ENCODE results near the gene C22orf31.
"Not testable (repeated sequence)": the region's sequence is repeated elsewhere in the genome, so short reads cannot be mapped to it uniquely, and the experiment has no call there.

C22orf31 gene

DNA sequence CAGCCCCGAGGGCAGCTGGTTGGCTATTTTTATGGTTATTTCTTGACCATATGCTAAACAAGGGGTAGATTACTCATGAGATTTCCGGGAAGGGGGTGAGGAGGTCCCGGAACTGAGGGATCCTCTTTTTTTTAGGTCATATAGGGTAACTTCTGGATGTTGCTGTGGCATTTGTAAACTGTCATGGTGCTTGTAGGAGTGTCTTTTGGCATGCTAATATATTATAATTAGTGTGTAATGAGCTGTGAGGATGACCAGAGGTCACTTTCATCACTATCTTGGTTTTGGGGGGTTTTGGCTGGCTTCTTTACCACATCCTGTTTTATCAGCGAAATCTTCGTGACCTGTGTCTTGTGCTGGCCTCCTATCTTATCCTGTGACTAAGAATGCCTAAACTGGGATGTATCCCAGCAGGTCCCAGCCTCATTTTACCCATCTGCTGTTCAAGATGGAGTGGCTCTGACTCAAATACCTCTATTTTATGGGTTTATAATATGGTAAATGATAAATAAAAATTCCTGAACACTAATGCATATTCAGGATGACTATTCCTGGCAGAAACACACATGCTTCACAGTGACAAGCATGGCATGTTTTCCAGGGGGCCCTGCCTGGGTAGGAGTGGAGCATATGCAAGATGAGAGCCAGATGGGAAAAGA is 22.4 kb upstream of the C22orf31 start:
- Histone ChIP-seq H3K4me1 (ENCODE audit: control insufficient read depth, insufficient read depth, low read length) (peaks cover 20% of the 10 kb centered on the region), H3K27ac (ENCODE audit: extremely low read depth, low read depth, low read length) (no peak overlapping the region), H3K36me3 (ENCODE audit: control insufficient read depth in 2 of 2, insufficient read depth in 1 of 2, low read length in 2 of 2) (no peaks in the 10 kb centered on the region), H3K9me3 (ENCODE audit: control insufficient read depth, insufficient read depth, low read depth, low read length) (no peaks in the 10 kb centered on the region), H3K4me3 (ENCODE audit: low read depth, low read length) (no peak overlapping the region)
- no peak for TF ChIP-seq ZNF747 (tag by site-specific recombination; IDR thresholded peaks at IDR 0.05)
- no peak for TF ChIP-seq ZNF664 (tag by site-specific recombination; IDR thresholded peaks at IDR 0.05)
- no peak for TF ChIP-seq GLI4 (tag by site-specific recombination; IDR thresholded peaks at IDR 0.05)
- TF ChIP-seq ZNF776 (tag by site-specific recombination; IDR thresholded peaks at IDR 0.05; ENCODE audit: borderline replicate concordance): no peak
- no peak for TF ChIP-seq HIC1 (tag by site-specific recombination; IDR thresholded peaks at IDR 0.05)
- TF ChIP-seq ZNF175 (tag by site-specific recombination; IDR thresholded peaks at IDR 0.05): no peak
- ChIA-PET POLR2A (no interaction called here), CTCF (interaction anchor here (0.5 to 3.2 kb wide), 2 partner anchors 70 to 90 kb away, joined by 3 to 16 read pairs; no protein-coding TSS in a partner anchor)

GRCh38 chr22:29083576-29083932 is 21.9 kb upstream of the C22orf31 start:
- peaks cover 25% of the 10 kb centered on the region for H3K4me1 ChIP-seq (ENCODE audit: control insufficient read depth, insufficient read depth, low read length)
- H3K9me3 ChIP-seq (ENCODE audit: control insufficient read depth, insufficient read depth, low read depth, low read length); H3K27ac ChIP-seq (ENCODE audit: extremely low read depth, low read depth, low read length); H3K36me3 ChIP-seq (ENCODE audit: control insufficient read depth in 2 of 2, insufficient read depth in 1 of 2, low read length in 2 of 2); H3K4me3 ChIP-seq (ENCODE audit: low read depth, low read length); POLR2A ChIA-PET: not testable (repeated sequence)
- CTCF ChIA-PET: interaction anchor here (3.2 kb wide), 1 partner anchor 71 kb away, joined by 16 read pairs; no protein-coding TSS in a partner anchor

DNA sequence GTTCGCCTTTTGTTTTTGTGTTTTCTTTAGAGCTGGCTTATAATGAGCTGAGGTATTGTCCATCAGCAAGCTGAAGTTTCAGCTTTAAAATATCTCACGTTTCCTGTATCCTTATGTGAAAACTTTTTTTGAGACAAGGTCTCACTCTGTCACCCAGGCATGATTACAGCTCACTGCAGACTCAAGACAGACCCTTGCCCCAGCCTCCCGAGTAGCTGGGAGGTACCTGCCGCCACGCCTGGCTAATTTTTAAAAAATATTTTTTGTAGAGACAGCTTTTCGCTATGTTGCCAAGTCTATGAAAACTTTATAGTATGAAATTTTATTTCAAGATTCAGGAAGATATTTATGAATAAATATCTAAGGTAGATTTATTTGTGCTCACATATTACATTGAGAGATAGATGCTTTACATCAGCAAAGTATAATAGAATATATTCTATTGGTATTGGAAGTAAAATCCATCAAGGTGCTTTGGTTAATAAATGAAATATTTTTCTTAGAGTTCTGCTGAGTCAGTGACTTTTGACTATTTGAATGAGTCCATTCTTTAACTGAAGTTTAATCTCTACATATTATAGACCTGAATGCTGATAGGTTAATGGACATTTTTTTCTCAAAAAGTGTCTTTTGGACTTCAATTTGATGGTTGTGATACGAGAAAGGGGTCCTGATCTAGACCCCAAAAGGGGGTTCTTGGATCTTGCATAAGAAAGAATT is 21.4 kb upstream of the C22orf31 start:
- Histone ChIP-seq H3K4me3 (ENCODE audit: low read depth, low read length) (no peak overlapping the region), H3K4me1 (ENCODE audit: control insufficient read depth, insufficient read depth, low read length) (peaks cover 29% of the 10 kb centered on the region), H3K36me3 (ENCODE audit: control insufficient read depth in 2 of 2, insufficient read depth in 1 of 2, low read length in 2 of 2) (no peaks in the 10 kb centered on the region), H3K9me3 (ENCODE audit: control insufficient read depth, insufficient read depth, low read depth, low read length) (no peaks in the 10 kb centered on the region), H3K27ac (ENCODE audit: extremely low read depth, low read depth, low read length) (no peak overlapping the region)
- CTCF ChIA-PET: interaction anchor here (1.3 to 3.2 kb wide), 3 partner anchors 21 to 254 kb away, joined by 4 to 16 read pairs (median 6); no protein-coding TSS in a partner anchor
- TF ChIP-seq, protein P1, sequence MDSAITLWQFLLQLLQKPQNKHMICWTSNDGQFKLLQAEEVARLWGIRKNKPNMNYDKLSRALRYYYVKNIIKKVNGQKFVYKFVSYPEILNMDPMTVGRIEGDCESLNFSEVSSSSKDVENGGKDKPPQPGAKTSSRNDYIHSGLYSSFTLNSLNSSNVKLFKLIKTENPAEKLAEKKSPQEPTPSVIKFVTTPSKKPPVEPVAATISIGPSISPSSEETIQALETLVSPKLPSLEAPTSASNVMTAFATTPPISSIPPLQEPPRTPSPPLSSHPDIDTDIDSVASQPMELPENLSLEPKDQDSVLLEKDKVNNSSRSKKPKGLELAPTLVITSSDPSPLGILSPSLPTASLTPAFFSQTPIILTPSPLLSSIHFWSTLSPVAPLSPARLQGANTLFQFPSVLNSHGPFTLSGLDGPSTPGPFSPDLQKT (IDR thresholded peaks at IDR 0.05; ENCODE audit: borderline replicate concordance, low read depth, low read length): no peak
- TF ChIP-seq ZIC2 (tag by site-specific recombination; IDR thresholded peaks at IDR 0.05): no peak
- no peak for TF ChIP-seq ZNF184 (tag by site-specific recombination; IDR thresholded peaks at IDR 0.05)
- POLR2A ChIA-PET: interaction anchor here (0.8 to 1.1 kb wide), 2 partner anchors 10 to 11 kb away, joined by 3 to 4 read pairs; partner anchors contain the start of gene KREMEN1

DNA sequence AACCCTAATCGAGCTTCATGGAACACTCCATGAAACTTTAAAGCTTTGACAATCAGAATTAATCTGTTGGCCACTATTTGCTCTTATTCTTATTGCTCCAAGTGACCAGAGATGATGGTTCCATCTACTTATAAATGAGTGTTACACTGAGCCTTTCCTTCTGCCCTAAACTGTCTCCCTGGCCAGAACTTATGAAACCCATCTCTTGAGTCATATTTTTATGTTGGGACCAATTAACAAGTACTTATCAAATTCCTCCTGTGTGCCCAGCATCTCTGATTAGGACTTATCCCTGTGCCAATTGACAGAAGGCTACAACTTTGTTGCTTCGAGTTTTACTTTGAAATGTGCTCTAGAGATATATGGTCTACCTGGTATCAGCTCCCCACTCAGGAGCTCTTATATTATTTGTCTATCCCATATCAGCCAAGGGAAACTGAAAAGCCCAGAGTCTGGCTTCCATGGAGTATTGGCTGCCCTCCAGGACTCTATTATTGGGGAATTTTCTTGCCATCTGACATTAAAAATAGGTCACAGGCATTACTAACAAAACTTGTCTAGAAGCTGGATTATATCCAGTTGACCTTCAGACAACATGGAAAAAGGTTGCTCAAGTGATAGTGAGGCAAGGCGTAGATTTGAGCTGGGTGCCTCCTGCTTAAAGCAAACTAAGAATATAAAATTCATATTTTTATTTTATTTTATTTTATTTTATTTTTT is 20.0 kb upstream of the C22orf31 start:
- H3K36me3 ChIP-seq (ENCODE audit: control insufficient read depth in 2 of 2, insufficient read depth in 1 of 2, low read length in 2 of 2): no peaks in the 10 kb centered on the region; a peak in 1 of 3 replicates
- peaks cover 29% of the 10 kb centered on the region for H3K4me1 ChIP-seq (ENCODE audit: control insufficient read depth, insufficient read depth, low read length)
- ChIA-PET CTCF (interaction anchor here (1.0 to 3.2 kb wide), 5 partner anchors 22 to 253 kb away, joined by 3 to 16 read pairs (median 6); no protein-coding TSS in a partner anchor), POLR2A (no interaction called here)
- no peak overlapping the region for H3K27ac ChIP-seq (ENCODE audit: extremely low read depth, low read depth, low read length)
- H3K9me3 ChIP-seq (ENCODE audit: control insufficient read depth, insufficient read depth, low read depth, low read length): no peaks in the 10 kb centered on the region
- no peak overlapping the region for H3K4me3 ChIP-seq (ENCODE audit: low read depth, low read length)
- TF ChIP-seq MYNN (tag by site-specific recombination; IDR thresholded peaks at IDR 0.05; ENCODE audit: borderline replicate concordance): no peak
- no peak for TF ChIP-seq ZNF2 (tag by site-specific recombination; IDR thresholded peaks at IDR 0.05)
- no peak for TF ChIP-seq ZNF223 (tag by site-specific recombination; IDR thresholded peaks at IDR 0.05)
- TF ChIP-seq EGR2 (tag by site-specific recombination; IDR thresholded peaks at IDR 0.05; ENCODE audit: low read depth): no peak
- no peak for TF ChIP-seq ZNF433 (tag by site-specific recombination; IDR thresholded peaks at IDR 0.05; ENCODE audit: low read depth)
- TF ChIP-seq ZIC2 (tag by site-specific recombination; IDR thresholded peaks at IDR 0.05): no peak
- TF ChIP-seq, protein P2, sequence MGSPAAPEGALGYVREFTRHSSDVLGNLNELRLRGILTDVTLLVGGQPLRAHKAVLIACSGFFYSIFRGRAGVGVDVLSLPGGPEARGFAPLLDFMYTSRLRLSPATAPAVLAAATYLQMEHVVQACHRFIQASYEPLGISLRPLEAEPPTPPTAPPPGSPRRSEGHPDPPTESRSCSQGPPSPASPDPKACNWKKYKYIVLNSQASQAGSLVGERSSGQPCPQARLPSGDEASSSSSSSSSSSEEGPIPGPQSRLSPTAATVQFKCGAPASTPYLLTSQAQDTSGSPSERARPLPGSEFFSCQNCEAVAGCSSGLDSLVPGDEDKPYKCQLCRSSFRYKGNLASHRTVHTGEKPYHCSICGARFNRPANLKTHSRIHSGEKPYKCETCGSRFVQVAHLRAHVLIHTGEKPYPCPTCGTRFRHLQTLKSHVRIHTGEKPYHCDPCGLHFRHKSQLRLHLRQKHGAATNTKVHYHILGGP (tag by site-specific recombination; IDR thresholded peaks at IDR 0.05): no peak
- no peak for TF ChIP-seq BCL11B (tag by site-specific recombination; IDR thresholded peaks at IDR 0.05; ENCODE audit: low read depth)
- no peak for TF ChIP-seq ZNF404 (tag by site-specific recombination; IDR thresholded peaks at IDR 0.05)
- no peak for TF ChIP-seq ZNF660 (tag by site-specific recombination; IDR thresholded peaks at IDR 0.05)
- no peak for TF ChIP-seq ZNF473 (tag by site-specific recombination; IDR thresholded peaks at IDR 0.05)
- TF ChIP-seq, protein P3, sequence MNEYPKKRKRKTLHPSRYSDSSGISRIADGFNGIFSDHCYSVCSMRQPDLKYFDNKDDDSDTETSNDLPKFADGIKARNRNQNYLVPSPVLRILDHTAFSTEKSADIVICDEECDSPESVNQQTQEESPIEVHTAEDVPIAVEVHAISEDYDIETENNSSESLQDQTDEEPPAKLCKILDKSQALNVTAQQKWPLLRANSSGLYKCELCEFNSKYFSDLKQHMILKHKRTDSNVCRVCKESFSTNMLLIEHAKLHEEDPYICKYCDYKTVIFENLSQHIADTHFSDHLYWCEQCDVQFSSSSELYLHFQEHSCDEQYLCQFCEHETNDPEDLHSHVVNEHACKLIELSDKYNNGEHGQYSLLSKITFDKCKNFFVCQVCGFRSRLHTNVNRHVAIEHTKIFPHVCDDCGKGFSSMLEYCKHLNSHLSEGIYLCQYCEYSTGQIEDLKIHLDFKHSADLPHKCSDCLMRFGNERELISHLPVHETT (tag by site-specific recombination; IDR thresholded peaks at IDR 0.05): no peak
